ENCODE measurements around the gene SNX5.
"Not testable (repeated sequence)": the region's sequence is repeated elsewhere in the genome, so short reads cannot be mapped to it uniquely, and the experiment has no call there.

The SNX5 gene

DNA sequence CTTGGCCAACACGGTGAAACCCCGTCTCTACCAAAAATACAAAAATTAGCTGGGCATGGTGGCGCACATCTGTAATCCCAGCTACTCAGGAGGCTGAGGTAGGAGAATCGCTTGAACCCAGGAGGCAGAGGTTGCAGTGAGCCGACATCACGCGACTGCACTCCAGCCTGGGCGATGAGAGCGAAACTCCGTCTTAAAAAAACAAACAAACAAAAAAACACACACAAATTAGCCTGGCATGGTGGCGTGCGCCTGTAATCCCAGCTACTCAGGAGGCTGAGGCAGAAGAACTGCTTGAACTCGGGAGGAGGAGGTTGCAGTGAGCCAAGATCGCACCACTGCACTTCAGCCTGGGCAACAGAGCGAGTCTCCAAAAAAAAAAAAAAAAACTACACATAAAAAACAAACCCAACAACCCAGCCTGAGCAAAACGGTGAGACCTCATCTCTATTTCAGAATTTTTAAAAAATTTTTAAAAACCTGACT is 8.2 kb downstream of the SNX5 start:
- DNase-seq (ENCODE audit: low spot score): not testable (repeated sequence)

DNA sequence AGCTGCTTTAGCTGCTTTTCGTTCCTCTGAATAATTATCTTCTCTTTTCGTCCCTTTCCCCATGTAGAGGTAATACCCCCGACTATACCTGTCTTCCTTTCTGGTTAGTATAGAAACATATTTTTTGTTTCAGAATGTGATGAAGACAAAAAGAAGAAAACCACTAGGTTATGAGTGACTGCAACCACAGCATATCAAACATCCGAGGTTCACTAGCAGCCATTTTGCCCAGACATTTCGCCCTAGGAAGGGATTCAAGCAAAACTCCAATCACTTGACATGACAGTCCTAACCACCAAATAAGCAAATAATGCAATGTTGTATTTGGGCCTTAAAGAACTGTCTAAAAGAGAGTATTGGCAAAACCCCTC is 9.4 kb downstream of the SNX5 start:
- DNase-seq (ENCODE audit: low spot score): no peak

DNA sequence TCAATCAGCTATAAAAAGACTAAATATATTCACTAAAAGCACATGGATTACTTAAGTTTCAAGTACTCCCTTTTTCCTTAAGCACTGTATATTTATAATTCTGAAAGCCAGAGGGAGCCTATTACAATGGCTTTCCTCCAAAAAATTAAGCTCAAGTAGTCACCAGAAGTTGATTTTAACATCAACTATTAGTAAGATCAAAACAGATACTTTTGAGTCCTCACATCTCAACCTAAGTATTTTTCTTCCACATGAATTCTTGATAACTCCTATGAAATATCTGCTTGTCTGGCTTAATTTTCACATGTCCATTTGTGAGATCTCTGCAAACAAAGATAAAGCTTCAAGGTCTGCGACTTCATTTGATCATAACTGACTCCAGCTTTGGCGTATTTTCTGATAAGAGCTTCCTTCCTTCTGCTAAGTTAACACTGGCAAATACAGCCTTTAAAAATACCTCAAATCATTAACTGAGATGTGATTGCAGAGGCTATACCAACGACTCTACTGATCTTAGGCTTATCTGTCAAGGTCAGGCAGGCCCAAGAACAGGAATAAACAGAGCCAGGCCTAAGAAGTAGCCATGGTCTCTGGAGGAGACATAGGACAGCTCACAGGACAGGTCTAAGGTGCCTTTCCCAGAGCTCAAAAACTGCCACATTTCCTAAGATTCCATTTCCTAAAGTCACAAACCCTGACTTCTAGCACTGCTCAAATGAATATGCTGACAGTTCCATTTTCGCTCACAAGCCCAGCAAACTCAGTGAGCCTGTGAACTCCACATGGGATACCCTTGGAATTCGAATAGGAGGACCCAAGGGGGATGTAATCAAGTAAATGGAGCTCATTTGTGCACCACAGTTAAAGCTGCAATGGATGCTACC is 10.0 kb downstream of the SNX5 start:
- DNase-seq (ENCODE audit: low spot score): no peak

DNA sequence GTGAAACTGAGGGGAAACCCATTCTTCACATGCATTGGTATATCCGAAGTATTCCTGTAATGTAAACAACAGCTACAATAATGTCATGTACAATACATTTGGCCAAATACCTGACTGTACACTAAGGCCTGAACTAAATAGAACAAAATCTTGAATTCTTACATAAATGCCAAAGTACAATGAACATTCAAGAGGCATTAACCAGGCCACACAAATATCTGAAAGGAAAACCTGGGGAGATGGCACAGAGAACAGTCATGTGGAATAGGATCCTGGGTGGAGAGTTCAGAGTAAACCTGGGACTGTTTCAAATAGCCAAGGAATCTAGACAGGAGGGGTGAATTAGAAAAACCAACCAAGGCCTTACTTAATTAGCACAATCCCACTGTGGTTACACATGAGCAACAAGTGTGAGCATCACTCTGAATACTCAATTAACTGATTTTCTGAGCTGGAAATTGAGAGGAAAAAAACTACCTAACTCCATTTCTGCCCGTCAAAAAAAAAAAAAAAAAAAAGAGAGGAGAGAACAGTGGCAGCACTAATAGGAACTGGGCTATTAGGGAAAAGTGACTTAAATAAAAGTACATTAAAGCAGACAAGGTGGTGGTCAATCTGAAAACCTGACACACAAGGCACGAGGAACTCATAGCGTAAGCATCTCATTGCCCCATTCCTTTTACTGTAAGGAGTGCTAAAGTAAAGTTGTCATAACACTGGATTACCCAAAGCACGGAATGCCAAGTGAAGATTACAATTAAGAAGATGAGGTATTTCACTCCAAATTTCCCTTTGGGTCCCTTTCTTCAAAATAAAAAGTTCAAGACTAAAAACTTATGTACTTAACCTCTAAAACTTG is 10.9 kb downstream of the SNX5 start:
- no peak for DNase-seq (ENCODE audit: low spot score)

DNA sequence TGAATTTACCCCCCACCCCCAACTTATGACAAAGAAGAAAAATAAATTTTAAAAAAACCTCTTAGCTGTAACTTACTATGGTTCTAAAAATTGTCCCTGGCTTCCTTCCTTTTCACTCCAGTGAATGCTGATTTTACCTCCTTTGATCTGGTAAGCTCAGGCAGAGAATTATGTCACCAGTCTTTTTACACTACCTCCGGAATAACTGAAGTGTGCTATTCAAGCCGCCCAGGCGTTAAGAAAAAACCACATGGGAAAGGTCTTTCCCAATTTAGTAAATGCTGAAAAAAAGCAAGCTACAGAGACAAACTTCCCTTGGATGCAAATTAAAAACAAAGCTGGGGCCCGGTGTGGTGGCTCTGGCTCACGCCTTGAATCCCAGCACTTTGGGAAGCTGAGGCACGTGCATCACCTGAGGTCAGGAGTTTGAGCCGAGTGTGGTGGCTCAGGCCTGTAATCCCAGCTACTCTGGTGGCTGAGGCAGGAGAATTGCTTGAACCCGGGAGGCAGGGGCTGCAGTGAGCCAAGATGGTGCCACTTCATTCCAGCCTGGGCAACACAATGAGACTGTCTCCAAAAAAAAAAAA is 12.4 kb downstream of the SNX5 start:
- no peak for DNase-seq (ENCODE audit: low spot score)

DNA sequence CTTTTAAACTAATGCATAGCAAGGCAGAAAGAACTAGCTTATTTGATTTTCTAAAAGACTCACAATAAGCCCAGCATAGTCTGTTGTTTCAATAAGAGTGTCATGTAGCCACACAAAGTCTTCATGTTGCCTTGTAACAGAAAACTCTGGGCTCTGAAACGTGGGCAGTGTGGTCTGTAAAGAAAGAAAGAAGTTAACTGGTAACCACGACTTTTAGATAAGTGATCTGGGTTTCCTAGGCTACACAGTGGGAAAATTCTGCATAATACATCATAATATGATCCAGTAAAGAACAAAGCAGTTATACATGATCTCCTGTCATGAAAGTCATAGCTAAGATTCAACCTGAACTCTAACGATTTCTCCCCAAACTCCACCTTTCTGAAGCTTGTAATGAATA is 13.3 kb downstream of the SNX5 start:
- no peak for DNase-seq (ENCODE audit: low spot score)

DNA sequence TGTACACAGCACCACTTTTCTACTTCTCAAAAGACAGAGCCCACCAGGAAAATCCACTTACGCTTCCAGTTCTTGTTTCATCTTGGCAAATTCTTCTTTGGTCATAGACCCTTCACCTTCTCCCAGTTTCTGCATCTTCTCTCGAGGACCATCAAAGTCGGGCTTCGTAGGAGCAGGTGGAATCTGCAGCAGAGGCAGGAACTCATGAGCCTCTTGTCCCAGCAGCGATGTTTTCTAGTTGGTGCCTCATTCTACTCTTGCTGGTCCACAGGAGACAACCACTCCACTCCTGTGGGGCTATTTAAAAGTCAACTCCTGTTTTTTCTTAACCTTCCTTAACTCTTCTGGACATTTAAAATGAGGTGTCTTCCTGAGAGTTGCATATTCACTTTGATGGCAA is 14.7 kb downstream of the SNX5 start:
- DNase-seq (ENCODE audit: low spot score): no peak

DNA sequence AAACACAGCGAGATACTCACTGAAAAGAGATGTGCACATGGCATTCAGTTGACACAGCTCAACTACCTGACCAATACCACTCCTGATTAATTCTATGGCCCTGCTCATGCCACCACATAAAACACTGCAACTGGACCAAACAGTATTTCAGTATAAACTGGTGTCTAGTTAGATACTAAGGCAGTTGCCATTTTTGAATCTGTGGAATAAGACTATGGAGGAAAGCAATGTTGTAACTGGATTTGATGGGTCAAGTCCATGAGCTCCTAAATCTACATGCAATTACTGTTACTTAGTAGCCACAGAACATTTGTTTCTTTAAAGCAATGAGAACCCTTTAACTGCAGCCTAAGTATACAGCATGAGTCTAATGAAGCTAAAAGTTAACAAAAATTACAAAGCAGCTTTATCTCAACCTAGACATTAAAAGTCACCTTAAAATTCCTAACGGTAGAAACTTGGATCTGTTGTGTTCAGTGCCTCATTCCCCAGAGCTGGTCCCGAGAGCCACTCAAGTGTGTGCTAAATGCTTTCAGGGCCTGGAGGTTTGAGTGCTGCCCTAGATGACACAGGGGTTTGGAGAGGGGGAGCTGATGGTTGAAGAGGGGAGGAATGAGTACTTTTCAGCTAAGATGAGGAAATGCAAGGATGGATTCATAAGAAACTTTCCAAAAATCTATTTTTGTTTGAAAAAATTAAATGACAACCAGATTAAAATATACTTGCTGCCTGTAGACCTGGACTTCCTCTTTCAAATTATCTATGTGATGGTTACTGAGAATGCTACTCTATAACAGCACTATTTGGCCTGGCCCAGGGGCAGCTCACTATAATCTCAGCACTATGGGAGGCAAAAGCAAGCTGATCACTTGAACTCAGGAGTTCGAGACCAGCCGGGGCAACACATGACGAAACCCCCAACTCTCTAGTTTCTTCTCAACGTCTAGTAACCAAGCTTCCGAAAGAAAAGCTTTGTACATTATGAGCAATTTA is 15.6 kb downstream of the SNX5 start:
- no peak for DNase-seq (ENCODE audit: low spot score)

DNA sequence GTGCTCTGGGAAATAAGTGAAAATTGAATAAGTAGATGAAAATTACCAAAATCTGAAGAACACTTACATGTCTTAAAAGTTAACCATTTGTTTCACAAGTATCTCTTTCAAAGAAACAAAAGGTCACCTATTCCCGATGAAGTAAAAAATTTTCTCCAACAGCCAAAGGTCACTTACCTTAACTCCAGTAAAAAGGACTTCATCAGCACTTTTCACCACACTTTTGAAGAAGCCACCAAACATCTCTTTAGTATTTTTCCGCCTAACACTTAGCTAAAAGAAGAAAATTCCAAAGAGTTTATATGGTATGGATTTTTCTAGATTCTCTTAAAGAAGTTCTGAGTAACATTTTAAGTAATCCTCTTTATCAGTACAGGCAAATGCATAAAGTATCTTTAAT is 17.3 kb downstream of the SNX5 start:
- no peak for DNase-seq (ENCODE audit: low spot score)

DNA sequence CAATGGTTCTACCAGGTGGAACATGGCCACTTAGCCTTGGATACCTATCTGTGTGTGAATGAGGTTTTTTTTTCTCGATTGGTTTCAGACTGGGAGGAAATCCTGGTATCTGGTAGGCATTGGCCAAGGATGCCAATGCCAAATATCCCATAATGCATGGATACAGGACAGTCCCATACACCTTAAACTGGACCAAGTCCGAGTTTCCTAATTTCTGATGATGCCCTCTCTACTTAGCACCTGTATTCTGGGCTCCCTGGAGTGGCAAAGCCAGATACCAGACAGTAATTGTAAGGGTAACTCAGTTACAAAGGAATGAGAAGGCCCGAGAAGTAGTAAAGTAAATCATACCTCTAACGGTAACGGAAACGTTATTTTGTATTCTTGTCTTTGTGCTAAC is 17.9 kb downstream of the SNX5 start:
- no peak for DNase-seq (ENCODE audit: low spot score)

DNA sequence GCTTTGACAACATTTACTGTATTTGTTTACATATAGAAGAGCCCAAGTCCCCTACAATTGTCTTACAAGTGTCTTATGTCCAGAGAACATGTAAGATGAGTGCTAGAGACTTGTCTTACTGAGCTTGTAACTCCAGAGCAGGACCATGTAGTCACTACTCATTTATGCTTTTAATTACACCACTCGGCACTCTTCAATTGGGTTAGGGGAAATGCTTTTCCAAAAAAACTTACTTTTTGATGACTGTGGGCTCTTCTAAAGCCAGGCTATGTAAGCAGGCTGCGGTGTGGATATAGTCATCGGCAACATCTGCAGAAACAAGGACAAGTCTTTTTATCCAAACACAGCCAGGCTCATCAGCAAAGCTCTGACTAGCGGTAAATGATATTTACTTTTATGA is 18.7 kb downstream of the SNX5 start:
- no peak for DNase-seq (ENCODE audit: low spot score)

DNA sequence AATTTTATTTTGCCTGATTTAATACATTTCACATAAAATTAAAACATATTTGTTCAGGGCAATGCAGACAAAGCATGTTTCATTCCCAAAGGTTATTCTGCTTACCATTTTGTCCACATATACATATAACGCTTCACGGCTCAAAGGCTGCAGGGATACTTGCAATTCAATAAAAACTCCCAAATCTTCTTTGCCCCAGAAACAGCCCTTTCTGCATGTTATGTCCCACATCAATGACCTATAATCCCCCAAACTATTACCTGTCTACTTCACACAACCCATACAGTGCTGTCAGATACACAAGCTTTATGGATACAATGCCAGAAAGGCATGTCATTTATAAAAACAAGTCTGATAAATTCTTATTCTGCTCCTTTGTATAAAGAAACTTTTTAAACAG is 20.2 kb downstream of the SNX5 start:
- no peak for DNase-seq (ENCODE audit: low spot score)

DNA sequence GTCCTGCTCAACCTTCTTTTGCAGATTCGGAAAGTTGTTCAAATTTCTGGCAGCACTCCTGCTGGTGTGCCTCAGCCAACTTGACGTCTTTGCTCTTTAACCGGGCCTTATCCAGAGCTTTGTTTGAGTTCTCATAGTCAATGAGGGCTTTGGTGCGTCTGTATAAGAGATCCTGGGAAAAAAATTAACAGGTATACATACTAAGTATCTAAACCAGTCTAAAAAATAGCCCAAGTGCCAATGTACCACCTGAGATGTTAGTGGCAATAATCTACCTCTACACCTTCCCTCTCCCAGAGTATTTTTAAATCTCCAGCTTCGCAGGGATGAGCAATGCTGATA is 21.1 kb downstream of the SNX5 start:
- DNase-seq (ENCODE audit: low spot score): no peak

DNA sequence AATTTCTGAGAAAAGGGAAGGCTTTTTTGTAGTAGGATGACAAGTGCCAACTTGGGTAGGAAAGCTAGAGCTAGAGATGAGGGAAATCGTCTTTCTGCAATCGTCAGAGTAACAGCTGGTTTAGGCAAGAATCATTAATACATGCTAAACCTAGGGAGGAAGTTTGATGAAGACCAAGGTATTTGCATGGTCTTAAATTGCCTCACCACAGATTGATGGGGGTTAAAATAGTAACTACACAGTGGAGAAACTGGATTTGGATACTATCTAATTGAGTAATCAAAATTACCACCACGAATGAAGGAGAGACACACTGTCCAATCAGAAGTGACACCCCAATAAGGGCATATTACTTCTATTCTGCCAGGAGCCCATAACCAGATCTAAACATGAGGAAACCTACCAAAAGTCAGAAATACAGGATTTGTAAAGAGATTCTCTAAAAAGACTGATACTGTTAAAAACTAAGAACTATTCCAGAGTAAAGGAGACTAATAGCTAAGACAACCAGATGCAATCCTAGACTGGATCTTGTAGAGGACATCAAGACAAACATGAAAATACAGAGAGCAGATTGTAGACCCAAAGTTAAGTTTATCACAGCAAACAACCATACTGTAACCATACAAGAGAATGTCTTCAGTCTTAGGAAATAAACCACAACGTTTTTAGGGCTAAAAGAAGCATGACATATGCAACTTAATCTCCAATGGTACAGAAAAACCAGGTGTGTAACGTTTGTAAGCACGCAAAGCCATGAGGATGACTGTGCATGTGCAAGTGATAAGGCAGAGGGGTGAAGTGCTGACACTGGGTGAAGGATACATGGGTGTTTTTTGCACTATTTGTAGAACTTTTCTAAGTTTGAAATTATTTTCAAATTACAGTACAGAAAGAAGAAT is 21.8 kb downstream of the SNX5 start:
- DNase-seq (ENCODE audit: low spot score): no peak

DNA sequence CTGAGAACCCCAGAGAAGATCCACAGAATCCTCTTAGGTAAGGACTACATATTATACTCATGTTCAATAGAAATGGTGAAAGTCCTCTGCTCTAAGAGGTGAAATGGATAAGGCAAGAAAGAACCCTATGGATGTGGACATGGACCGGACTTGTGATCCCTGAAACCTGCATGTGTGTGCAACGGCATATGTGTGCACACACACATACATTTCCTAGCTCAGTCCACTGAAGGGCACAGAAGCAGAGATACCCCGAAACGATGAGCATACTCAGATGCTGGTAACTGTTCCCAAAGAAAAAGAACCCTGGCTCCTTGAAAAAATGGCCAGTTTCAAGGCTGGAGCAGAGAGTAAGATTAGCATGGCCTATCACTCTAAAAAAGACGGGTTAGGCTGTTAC is 22.6 kb downstream of the SNX5 start:
- no peak for DNase-seq (ENCODE audit: low spot score)

DNA sequence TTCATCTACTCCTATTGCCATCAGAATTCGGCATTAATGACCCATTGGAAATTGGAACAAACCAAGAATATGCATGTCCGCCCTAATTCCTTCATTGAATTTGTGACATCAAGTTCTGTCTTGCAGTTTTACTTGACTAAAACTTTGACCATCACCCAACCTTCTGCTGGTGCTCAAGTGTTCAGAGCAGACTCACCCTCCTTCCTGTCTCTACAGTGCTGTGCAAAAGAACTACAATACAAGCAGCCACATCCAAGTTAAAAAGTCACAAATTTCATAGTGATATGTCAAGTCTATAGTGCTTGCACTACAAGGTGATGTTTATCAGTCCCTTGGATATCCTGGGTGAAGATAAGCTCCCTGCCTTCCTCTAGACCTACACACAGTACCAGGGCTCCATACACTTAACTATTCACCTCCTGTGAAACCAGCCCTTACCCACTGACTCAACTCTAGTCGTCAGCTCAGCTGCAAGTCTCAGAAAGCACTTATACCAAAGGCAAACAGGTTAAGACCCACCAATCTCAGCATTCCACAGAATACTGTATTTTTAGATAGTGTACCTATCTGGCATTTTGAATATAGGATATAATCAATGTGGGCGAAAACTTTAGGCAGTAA is 23.6 kb downstream of the SNX5 start:
- DNase-seq (ENCODE audit: low spot score): no peak

DNA sequence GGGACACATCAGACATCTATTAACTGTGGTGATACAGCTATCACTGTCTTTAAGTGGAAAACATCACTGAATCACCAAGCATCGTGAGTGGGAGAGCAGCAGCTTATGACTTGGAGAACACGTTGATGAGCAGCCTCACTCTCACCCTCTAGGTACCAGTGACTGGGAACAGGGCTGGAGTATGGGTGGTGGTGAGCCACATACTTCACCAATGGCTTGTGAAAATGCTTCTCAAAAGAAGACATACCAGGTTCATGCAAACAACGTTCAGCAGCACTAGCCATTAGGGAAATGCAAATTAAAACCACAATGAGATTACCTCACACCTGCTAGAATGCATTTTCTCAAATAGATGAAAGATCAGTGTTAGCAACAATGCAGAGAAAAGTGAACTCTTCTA is 25.3 kb downstream of the SNX5 start:
- DNase-seq (ENCODE audit: low spot score): no peak

DNA sequence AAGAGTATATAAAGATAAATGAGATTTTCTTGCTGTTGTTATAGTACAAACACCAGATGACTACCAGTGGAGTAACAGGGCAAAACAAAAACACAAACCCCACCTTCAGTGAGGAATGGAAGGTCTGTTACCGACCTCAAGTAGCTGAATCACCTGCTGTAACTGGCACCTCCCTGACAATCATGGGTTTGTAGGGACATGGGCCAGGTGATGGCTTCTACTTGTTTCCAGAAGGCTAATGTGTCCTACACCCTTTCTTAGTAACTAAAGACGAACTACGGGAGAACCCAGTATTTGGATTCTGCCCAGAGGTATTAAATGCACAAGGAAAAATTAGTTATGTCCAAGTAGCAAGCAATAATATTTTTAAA is 26.8 kb downstream of the SNX5 start:
- no peak for DNase-seq (ENCODE audit: low spot score)

DNA sequence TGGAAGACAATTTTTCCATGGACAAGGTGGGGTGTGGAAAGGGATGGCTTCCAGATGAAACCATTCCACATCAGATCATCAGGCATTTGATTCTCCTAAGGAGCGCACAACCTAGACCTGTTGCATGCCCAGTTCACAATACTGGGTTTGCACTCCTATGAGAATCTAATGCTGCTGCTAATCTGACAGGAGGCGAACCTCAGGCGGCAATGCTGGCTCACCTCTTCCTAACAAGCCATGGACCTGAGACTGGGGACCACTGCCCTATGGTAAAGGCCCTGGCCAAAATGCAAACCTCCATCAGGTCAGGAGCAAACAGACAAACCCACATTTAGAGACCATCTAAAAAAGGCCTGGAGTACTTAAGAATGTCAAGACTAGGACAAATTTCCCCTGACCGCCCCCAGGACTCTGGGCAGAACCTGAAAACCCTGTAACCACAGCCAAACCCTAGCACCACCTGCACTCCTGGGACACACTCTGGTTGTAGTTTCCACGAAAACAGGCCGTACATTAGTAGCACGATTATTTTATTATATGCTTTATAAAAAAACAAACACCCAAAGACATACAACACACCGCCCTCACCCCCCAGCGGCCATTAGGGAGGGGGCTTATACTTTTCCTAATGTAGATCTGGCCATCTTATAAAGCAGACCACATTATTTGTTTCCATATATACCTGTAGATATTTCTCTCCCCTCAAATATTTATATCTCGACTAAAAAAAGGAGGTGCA is 27.3 kb downstream of the SNX5 start:
- DNase-seq (ENCODE audit: low spot score): no peak

Measured in cerebellar cortex (tissue), 1 donor.